HG03103 (cell line): ENCODE data around the gene MXD4.
A peak's percentile ranks its signal among the peaks of the same experiment; 100 is the strongest.
"Not testable (repeated sequence)": the region's sequence is repeated elsewhere in the genome, so short reads cannot be mapped to it uniquely, and the experiment has no call there.

Source experiments
- ATAC-seq: cut with Tn5 transposase; IDR thresholded peaks from one replicate; pipeline ENCODE4 v1.9.1; 2021; ENCODE audit warnings: low read depth; ENCODE audit not compliant: unreplicated experiment

Gene MXD4

GRCh38 chr4:2241003-2241402, 20.9 kb downstream of the MXD4 start:
- no peak for ATAC-seq

- ATAC-seq = no peak
Observed at GRCh38 chr4:2236944-2237666, 24.8 kb downstream of the MXD4 start.

- no peak for ATAC-seq
Observed at GRCh38 chr4:2231082-2231481, 30.8 kb downstream of the MXD4 start.

- ATAC-seq = no peak
Observed at GRCh38 chr4:2226261-2226660, 35.6 kb downstream of the MXD4 start.

- no peak for ATAC-seq
Observed at GRCh38 chr4:2222838-2223237, 39.1 kb downstream of the MXD4 start.

GRCh38 chr4:2221378-2221777, 40.5 kb downstream of the MXD4 start:
- ATAC-seq = not testable (repeated sequence)

- peak; percentile 58 for ATAC-seq
Observed at GRCh38 chr4:2220016-2220630, 41.8 kb downstream of the MXD4 start.

- ATAC-seq = no peak
Observed at GRCh38 chr4:2219233-2219760, 42.6 kb downstream of the MXD4 start.

- ATAC-seq = no peak
Observed at GRCh38 chr4:2218436-2218835, 43.5 kb downstream of the MXD4 start.

GRCh38 chr4:2217726-2218125, 44.2 kb downstream of the MXD4 start:
- ATAC-seq = no peak

- no peak for ATAC-seq
Observed at GRCh38 chr4:2212831-2213230, 49.1 kb downstream of the MXD4 start.

GRCh38 chr4:2202789-2203188, 59.1 kb downstream of the MXD4 start:
- ATAC-seq = not testable (repeated sequence)
